ENCODE measurements around the gene USP38.

USP38 gene

DNA sequence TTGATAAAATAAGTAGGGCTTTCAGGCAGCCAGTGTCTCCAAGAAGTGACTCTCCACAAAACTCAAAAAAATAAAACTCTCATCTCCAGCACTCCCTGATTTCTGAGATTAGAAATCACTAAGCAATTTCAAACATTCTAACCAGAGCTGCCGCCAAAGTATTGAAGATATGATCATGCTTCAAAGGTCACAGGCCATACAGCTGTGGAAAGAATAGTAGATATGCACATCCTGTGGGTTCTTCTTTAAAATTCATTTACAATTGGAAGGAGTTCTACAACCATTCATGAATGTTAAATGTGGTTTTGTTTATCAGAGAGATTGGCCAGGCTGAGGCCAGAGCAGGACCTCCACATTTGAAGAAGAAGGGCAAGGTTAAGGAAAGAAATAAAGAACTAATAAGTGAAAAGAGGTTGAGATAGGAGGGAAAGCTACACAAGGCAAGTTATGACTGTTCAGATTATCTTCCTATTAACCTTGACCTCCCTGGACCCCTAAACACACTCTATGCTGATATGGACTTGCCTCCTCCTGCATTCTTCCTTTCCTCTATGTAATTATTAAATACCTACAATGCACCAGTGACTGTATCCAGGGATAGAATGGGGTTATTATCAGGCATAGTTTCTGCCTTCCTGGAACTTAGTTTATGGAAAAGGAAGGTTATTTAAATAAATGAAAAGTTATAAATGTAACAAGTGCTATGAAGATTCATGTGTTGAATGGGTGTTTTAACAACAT lies 56.4 kb downstream of the USP38 start:
- TF ChIP-seq, protein P1, sequence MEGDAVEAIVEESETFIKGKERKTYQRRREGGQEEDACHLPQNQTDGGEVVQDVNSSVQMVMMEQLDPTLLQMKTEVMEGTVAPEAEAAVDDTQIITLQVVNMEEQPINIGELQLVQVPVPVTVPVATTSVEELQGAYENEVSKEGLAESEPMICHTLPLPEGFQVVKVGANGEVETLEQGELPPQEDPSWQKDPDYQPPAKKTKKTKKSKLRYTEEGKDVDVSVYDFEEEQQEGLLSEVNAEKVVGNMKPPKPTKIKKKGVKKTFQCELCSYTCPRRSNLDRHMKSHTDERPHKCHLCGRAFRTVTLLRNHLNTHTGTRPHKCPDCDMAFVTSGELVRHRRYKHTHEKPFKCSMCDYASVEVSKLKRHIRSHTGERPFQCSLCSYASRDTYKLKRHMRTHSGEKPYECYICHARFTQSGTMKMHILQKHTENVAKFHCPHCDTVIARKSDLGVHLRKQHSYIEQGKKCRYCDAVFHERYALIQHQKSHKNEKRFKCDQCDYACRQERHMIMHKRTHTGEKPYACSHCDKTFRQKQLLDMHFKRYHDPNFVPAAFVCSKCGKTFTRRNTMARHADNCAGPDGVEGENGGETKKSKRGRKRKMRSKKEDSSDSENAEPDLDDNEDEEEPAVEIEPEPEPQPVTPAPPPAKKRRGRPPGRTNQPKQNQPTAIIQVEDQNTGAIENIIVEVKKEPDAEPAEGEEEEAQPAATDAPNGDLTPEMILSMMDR (IDR thresholded peaks at IDR 0.05; ENCODE audit: low read depth, low read length, missing control alignments) = no peak
- H3K36me3 ChIP-seq (replicated peaks) = no peaks in the 10 kb centered on the region
- H3K27me3 ChIP-seq (replicated peaks) = no peaks in the 10 kb centered on the region
- H3K27ac ChIP-seq = no peak overlapping the region
- no peak overlapping the region for H3K4me3 ChIP-seq (ENCODE audit: low read depth, low read length)
- DNase-seq = no peak
- in situ Hi-C loops (cut with HindIII; ENCODE audit: low pct_ligation_motif_present, low sequenced_read_pairs) = no loop called here

DNA sequence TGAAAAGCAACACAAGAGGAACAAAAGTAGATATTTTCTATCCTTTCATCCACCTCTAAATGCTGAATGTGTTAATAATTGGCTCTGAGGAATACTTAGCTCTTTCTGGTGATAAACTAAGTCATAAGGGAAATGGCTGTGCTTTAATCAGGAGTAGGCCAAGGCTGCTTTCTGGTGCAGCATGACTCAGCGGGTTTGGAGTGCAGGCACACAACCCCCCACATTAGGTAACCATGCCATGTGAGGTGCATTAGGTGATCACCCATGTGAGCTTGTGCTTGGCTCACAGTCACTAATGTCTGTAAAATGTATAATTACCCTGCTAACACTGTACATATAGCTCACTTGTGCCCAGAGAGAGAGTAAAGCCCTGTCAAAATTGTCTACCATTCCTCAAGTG lies 57.2 kb downstream of the USP38 start:
- in situ Hi-C loops (cut with HindIII; ENCODE audit: low pct_ligation_motif_present, low sequenced_read_pairs) = no loop called here
- H3K27ac ChIP-seq = no peak overlapping the region
- H3K27me3 ChIP-seq (replicated peaks) = no peaks in the 10 kb centered on the region
- DNase-seq = no peak
- H3K36me3 ChIP-seq (replicated peaks) = no peaks in the 10 kb centered on the region
- H3K4me3 ChIP-seq (ENCODE audit: low read depth, low read length) = no peak overlapping the region
- TF ChIP-seq, protein P1 (IDR thresholded peaks at IDR 0.05; ENCODE audit: low read depth, low read length, missing control alignments) = no peak

DNA sequence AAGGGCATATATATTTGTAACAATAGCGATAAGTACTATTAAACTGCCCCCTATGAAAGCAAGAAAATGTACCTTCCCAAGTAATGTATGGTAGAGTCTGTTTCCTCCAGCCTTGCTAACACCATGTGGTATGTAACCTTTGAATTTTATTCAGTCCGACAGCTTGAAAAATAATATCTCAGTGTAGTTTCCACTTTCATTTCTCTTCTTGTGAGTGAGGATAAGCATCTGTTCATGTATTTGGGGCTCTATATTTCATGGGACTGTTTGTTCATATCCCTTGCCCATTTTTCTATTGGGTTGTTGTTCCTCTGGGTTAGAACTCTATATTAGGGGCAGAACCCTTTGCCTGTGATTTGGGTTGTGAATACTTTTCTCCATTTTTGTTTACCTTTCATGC lies 58.3 kb downstream of the USP38 start:
- in situ Hi-C loops (cut with HindIII; ENCODE audit: low pct_ligation_motif_present, low sequenced_read_pairs) = no loop called here
- TF ChIP-seq, protein P1 (IDR thresholded peaks at IDR 0.05; ENCODE audit: low read depth, low read length, missing control alignments) = no peak
- no peak for DNase-seq
- H3K36me3 ChIP-seq (replicated peaks) = no peaks in the 10 kb centered on the region
- H3K4me3 ChIP-seq (ENCODE audit: low read depth, low read length) = no peak overlapping the region
- H3K27me3 ChIP-seq (replicated peaks) = no peaks in the 10 kb centered on the region
- no peak overlapping the region for H3K27ac ChIP-seq

DNA sequence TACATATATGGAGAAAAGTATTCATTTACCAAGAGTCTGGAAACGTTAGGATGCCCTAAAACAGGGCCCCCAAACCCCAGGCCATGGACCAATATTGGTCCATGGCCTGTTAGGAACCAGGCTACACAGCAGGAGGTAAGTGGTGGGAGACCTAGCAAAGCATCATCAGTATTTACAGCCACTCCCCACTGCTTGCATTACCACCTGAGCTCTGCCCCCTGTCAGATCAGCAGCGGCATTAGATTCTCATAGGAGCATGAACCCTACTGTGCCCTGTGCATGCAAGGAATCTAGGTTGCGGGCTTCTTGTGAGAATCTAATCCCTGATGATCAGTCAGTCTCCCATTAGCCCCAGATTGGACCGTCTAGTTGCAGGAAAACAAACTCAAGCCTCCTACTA lies 62.3 kb downstream of the USP38 start:
- Histone ChIP-seq H3K36me3 (replicated peaks) (no peaks in the 10 kb centered on the region), H3K27me3 (replicated peaks) (no peaks in the 10 kb centered on the region), H3K27ac (no peak overlapping the region), H3K4me3 (ENCODE audit: low read depth, low read length) (no peak overlapping the region)
- TF ChIP-seq, protein P1 (IDR thresholded peaks at IDR 0.05; ENCODE audit: low read depth, low read length, missing control alignments) = no peak
- in situ Hi-C loops (cut with HindIII; ENCODE audit: low pct_ligation_motif_present, low sequenced_read_pairs) = no loop called here
- DNase-seq = no peak

DNA sequence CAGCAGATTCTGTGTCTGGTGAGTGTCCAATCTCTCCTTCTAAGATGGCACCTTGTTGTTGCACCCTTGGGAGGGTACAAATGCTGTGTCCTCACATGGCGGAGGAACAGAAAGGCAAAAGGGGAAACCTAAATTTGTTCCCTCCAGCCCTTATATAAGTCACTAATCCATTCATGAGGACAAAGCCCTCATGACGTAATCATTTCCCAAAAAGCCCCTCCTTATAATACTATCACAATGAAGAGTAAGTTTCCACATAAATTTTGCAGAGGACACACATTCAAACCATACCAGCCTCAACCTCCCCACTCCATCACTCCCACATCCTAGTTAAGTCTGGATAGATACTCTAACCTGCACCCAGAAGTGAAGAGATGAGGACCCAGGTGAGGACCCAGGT lies 63.1 kb downstream of the USP38 start:
- TF ChIP-seq, protein P1 (IDR thresholded peaks at IDR 0.05; ENCODE audit: low read depth, low read length, missing control alignments) = no peak

DNA sequence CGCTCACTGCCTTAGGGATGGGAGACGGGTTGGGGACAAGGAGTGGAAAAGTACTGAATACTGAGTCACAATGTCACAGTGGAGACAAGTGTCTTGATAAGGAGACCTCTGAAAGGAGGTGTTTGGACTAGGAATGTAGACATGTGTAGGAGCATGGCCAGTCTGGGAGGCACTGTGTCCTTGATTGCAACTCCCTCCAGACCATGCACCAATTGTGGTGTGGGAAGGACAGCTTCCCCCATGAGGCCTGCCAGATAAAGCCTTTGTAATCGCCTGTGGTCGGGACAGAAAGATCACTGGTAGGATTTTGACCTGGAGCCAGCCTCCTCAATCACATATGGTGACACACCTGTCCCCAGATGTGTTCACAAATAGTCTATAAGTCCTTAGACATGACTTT lies 64.1 kb downstream of the USP38 start:
- H3K27me3 ChIP-seq (replicated peaks) = no peaks in the 10 kb centered on the region
- no peak for DNase-seq
- in situ Hi-C loops (cut with HindIII; ENCODE audit: low pct_ligation_motif_present, low sequenced_read_pairs) = no loop called here

More for the DNA sequence above, 63.1 kb downstream of the USP38 start:
- Histone ChIP-seq H3K27ac (no peak overlapping the region), H3K4me3 (ENCODE audit: low read depth, low read length) (no peak overlapping the region), H3K27me3 (replicated peaks) (no peaks in the 10 kb centered on the region), H3K36me3 (replicated peaks) (no peaks in the 10 kb centered on the region)
- in situ Hi-C loops (cut with HindIII; ENCODE audit: low pct_ligation_motif_present, low sequenced_read_pairs) = no loop called here
- DNase-seq = no peak

More for the DNA sequence above, 64.1 kb downstream of the USP38 start:
- H3K36me3 ChIP-seq (replicated peaks) = no peaks in the 10 kb centered on the region
- TF ChIP-seq, protein P1 (IDR thresholded peaks at IDR 0.05; ENCODE audit: low read depth, low read length, missing control alignments) = no peak
- H3K4me3 ChIP-seq (ENCODE audit: low read depth, low read length) = no peak overlapping the region
- no peak overlapping the region for H3K27ac ChIP-seq
